Activated CD8-positive, alpha-beta T cell treated with anti-CD3 and anti-CD28 coated beads for 36 hours (primary cell): ENCODE results near the gene ADGRG1. TPM values are rescaled to one million over a fixed set of nuclear protein-coding genes. Genes with fewer than 3 reads are reported as not detected.

Experiments
- ATAC-seq: fragments of 200-7000 bp; cut with Tn5 transposase; one replicate; pipeline ENCODE4 v1.10.0; 2021; ENCODE audit warnings: mild to moderate bottlenecking, moderate library complexity
- CTCF ChIA-PET: fragments of 350-600 bp; sonication (Branson Sonifier 250); formaldehyde crosslinking; loops from one replicate; lab custom pipeline; 2021; ENCODE audit warnings: antibody characterized with exemption; lab: Charles Lee
- POLR2A ChIA-PET: fragments of 350-600 bp; sonication (Branson Sonifier 250); formaldehyde crosslinking; loops from one replicate; lab custom pipeline; 2021; ENCODE audit warnings: antibody characterized with exemption; lab: Charles Lee
- DNase-seq: peaks from one replicate; pipeline ENCODE4 v3.0.0-alpha.2; 2020
- H3K27ac Mint-ChIP-seq: one replicate; pipeline ENCODE4 v1.8.0; 2021; ENCODE audit warnings: mild to moderate bottlenecking, mixed read lengths
- H3K27me3 Mint-ChIP-seq: one replicate; pipeline ENCODE4 v1.8.0; 2021; ENCODE audit warnings: mixed read lengths
- H3K36me3 Mint-ChIP-seq: one replicate; pipeline ENCODE4 v1.8.0; 2021; ENCODE audit warnings: low read depth, mixed read lengths
- H3K4me1 Mint-ChIP-seq: one replicate; pipeline ENCODE4 v1.8.0; 2021; ENCODE audit warnings: low read depth, mixed read lengths
- H3K4me3 Mint-ChIP-seq: one replicate; pipeline ENCODE4 v1.8.0; 2021; ENCODE audit warnings: mild to moderate bottlenecking, moderate library complexity, mixed read lengths
- H3K9me3 Mint-ChIP-seq: one replicate; pipeline ENCODE4 v1.8.0; 2021; ENCODE audit warnings: mixed read lengths
- intact Hi-C: fragments of 100-400 bp; cut with micrococcal nuclease; formaldehyde crosslinking; loops from one replicate; pipeline ENCODE4 v1.10.0; 2022
- total RNA-seq, 2 experiments: library from RNA; stranded (reverse); gene quantifications; one replicate each; pipeline ENCODE4 v1.2.3, GENCODE V29; 2021
- TF ChIP-seq, protein P1 (sequence below): fragments of 200-600 bp; IDR thresholded peaks from one replicate; pipeline ENCODE4 v1.8.0; 2022; ENCODE audit warnings: antibody characterized with exemption, mild to moderate bottlenecking

Gene ADGRG1
- total RNA-seq, 2 experiments from 2014 or later, result 4.9 to 8.5 TPM

DNA sequence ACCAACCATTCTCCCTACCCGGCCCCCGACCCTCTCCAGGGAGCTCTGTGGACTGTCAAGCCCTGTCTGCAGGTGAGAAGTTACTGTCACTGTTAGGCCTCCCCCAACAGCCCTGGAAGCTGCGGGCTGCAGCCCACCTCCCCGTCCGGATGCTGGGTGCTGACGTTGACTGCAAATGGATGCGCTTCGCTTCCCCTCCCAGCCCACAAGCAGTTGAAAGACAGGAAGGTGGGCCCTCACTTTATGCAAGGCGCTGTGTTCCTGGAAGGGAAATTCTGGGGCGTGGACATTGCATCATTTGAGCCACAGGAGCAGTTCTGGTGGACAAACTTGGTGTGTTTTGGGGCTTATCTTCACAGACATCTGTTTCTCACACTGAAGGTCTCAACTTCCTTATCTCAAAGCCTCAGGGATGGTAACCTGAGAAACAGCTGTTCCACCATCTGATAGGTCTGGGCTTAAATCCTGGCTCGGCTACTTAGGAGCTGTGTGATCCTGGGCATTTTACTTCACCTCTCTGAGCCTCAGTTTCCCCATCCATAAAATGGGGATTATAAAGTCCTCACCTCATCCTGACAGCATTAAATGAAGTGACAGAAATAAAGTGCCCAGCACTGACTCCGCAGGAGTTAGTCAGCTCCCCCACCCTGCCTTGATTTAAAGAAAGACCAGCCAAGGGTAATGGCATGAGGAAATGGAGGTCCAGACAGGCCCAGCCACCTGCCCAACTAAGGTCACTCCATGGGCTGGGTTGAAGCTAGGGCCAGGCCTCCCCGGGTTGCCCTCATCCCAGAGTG lies 61.5 kb downstream of the ADGRG1 start:
- DNase-seq (peak; percentile 74), ATAC-seq (peak; percentile 84)
- Mint-ChIP-seq H3K36me3 (no peaks in the 10 kb centered on the region), H3K4me3 (peak overlapping the region; percentile 60), H3K27me3 (no peaks in the 10 kb centered on the region), H3K27ac (peak overlapping the region; percentile 88), H3K4me1 (peaks cover 25% of the 10 kb centered on the region), H3K9me3 (no peaks in the 10 kb centered on the region)
- intact Hi-C loops, result no loop called here
- TF ChIP-seq, protein P1, sequence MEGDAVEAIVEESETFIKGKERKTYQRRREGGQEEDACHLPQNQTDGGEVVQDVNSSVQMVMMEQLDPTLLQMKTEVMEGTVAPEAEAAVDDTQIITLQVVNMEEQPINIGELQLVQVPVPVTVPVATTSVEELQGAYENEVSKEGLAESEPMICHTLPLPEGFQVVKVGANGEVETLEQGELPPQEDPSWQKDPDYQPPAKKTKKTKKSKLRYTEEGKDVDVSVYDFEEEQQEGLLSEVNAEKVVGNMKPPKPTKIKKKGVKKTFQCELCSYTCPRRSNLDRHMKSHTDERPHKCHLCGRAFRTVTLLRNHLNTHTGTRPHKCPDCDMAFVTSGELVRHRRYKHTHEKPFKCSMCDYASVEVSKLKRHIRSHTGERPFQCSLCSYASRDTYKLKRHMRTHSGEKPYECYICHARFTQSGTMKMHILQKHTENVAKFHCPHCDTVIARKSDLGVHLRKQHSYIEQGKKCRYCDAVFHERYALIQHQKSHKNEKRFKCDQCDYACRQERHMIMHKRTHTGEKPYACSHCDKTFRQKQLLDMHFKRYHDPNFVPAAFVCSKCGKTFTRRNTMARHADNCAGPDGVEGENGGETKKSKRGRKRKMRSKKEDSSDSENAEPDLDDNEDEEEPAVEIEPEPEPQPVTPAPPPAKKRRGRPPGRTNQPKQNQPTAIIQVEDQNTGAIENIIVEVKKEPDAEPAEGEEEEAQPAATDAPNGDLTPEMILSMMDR, result no peak
- ChIA-PET POLR2A (interaction anchor here (0.7 to 1.2 kb wide), 4 partner anchors 22 to 138 kb away, joined by 3 to 4 read pairs (median 3); partner anchors contain the start of gene ADGRG3), CTCF (interaction anchor here (1.2 to 2.0 kb wide), 3 partner anchors 40 to 114 kb away, joined by 3 to 11 read pairs (median 7); no protein-coding TSS in a partner anchor)

DNA sequence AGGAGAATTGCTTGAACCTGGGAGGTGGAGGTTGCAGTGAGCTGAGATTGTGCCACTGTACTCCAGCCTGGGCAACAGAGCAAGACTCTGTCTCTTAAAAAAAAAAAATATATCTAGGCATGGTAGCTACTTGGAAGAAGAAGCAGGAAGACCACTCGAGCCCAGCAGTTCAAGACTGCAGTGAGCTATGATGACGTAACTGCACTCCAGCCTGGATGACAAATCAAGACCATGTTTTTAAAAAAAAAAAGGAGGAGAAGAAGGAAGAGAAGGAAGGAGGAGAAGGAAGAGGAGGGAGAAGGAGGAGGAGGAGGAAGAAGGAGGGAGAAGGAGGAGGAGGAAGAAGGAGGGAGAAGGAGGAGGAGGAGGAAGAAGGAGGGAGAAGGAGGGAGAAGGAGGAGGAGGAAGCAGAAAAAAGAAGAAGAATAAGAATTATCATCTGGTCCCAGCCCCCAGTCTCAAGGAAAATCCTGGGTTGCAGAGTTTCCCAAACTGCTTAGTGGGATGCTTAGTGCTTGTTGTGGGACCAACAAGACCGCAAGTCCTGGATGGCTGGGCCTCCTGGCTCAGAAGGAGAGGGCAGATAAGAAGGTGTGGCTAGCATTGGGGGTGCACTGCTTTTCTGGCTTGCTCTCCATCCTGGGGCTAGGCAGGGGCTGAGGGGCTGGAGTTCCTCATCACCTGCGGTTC lies 62.5 kb downstream of the ADGRG1 start:
- Mint-ChIP-seq H3K4me1 (peaks cover 29% of the 10 kb centered on the region), H3K4me3 (no peak overlapping the region), H3K9me3 (no peaks in the 10 kb centered on the region), H3K27me3 (no peaks in the 10 kb centered on the region), H3K36me3 (no peaks in the 10 kb centered on the region), H3K27ac (peak overlapping the region; percentile 88)
- TF ChIP-seq, protein P1, result no peak
- ChIA-PET CTCF (interaction anchor here (1.9 kb wide), 1 partner anchor 115 kb away, joined by 11 read pairs; no protein-coding TSS in a partner anchor), POLR2A (interaction anchor here (0.7 to 1.2 kb wide), 3 partner anchors 36 to 139 kb away, joined by 3 to 4 read pairs (median 3); no protein-coding TSS in a partner anchor)
- ATAC-seq (no peak), DNase-seq (no peak)
- intact Hi-C loops, result no loop called here

DNA sequence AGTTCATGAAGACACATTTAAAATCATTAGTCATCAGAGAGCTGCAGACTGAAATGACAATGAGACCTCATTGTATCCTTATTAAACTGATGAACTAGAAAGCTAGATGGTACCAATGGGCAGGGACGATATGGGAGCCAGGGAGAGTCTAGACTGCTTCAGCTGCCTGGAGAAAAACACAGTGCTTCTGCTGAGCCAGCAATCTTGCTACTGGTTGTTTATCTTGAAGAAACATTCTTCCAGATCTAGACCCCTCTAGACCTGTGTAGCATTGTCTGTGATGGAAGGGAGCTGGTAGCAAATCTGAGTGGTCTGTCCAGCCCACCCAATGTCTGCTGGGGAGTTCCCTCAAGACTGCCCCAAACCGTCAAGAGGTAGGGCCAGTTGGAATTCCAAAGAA lies 64.2 kb downstream of the ADGRG1 start:
- ATAC-seq (no peak), DNase-seq (no peak)
- H3K36me3 Mint-ChIP-seq, result no peaks in the 10 kb centered on the region
- no peak overlapping the region for H3K4me3 Mint-ChIP-seq
- ChIA-PET CTCF (no interaction called here), POLR2A (no interaction called here)
- H3K27ac Mint-ChIP-seq, result no peak overlapping the region
- no peaks in the 10 kb centered on the region for H3K27me3 Mint-ChIP-seq
- no peaks in the 10 kb centered on the region for H3K9me3 Mint-ChIP-seq
- intact Hi-C loops, result no loop called here
- TF ChIP-seq, protein P1, result no peak
- peaks cover 29% of the 10 kb centered on the region for H3K4me1 Mint-ChIP-seq

DNA sequence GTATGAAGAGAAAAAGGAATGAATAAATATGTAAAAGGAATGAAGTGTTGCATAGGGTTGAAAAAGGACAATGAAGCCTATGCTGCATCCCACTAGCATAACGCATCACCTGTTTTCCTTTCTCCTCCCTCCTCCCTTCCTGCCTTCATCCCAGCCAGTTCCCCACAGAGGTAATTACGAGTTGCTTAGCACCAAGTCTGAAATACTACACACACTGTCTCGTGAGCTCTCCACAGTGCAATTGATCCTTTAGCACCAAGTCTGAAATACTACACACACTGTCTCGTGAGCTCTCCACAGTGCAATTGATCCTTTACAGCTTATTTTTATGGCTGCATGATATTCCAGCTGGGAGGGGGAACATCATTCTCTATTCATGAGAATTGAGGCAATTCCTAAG lies 65.1 kb downstream of the ADGRG1 start:
- TF ChIP-seq, protein P1, result no peak
- ChIA-PET POLR2A (no interaction called here), CTCF (no interaction called here)
- no peaks in the 10 kb centered on the region for H3K27me3 Mint-ChIP-seq
- intact Hi-C loops, result no loop called here
- H3K4me1 Mint-ChIP-seq, result peaks cover 29% of the 10 kb centered on the region
- no peak for ATAC-seq
- H3K4me3 Mint-ChIP-seq, result no peak overlapping the region
- DNase-seq, result no peak
- H3K9me3 Mint-ChIP-seq, result no peaks in the 10 kb centered on the region
- H3K36me3 Mint-ChIP-seq, result no peaks in the 10 kb centered on the region
- no peak overlapping the region for H3K27ac Mint-ChIP-seq
